Fibroblast of gingiva (primary cell): Measurements from ENCODE around the gene ARVCF.
A peak's percentile ranks its signal among the peaks of the same experiment; 100 is the strongest.

ENCODE experiments used
- DNase-seq: peaks from one replicate; pipeline ENCODE4 v3.0.0-alpha.2; 2011; ENCODE audit warnings: low read depth

The ARVCF gene

DNA sequence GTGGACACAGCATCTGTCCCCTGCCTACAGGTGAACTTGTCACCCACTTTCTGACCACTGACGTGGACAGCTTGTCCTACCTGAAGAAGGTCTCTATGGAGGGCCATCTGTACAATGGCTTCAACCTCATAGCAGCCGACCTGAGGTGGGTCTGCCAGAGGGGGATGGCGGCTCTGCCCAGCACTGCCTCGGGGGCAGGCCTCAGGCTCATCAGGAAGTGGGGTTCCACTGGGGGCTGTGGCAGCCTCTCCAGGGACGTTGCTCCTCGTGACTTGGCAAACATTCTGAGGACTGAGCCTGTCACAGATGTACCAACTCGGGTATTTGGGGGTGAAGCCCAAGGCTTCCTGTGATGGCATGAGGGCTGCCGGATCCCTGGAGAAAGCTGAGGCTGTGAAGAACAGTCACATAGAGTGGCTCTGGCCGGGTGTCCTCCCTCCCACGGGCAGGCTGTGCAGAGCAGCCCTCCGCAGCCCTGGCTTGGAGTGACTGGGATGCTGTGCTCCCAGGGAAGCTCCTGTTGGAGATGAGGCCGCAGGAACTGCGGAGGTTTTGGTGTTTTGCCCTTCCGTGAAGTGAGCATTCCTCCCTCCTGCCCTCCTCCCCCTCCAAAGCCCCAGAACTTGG, 36.9 kb upstream of the ARVCF start:
- no peak for DNase-seq

DNA sequence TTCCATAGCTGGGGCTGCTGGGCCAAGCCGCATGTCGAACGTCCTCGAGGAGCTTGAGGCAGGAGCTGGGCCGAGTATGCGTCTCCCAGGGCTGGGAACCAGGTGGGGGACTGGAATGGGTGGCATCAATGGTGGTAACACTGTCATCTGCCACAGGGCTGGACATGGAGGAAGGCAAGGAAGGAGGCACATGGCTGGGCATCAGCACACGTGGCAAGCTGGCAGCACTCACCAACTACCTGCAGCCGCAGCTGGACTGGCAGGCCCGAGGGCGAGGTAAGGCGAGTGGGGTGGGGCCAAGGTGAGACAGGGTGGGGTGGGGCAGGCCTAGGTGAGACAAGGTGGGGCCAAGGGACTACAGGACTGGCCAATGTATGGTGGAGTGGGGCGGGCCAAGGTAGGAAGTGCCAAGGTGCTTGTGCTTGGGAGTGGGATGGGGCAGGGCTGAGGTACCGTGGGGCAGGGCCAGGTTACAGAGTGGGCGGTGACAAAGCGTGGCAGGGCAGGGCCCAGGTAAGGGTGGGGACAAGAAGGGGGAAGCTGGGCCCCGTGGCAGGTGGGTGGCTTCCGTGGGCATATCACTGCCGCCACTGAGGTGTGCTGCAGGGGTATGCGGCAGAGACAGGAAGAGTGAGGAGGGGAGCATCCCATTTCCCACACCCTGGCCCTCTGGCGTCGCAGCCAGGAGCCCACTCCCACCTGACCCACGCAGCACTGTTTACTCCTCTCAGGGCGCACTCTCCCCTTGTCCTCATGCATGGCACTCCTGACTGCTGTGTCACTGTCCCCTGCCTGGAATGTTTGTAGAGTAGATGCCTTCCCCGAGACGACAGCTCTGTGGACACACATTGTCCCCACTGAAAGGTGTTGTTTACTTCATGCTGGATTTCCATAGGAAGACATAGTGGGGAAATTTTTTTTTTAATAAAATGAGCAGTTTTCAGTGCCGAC, 36.0 kb upstream of the ARVCF start:
- DNase-seq: no peak

DNA sequence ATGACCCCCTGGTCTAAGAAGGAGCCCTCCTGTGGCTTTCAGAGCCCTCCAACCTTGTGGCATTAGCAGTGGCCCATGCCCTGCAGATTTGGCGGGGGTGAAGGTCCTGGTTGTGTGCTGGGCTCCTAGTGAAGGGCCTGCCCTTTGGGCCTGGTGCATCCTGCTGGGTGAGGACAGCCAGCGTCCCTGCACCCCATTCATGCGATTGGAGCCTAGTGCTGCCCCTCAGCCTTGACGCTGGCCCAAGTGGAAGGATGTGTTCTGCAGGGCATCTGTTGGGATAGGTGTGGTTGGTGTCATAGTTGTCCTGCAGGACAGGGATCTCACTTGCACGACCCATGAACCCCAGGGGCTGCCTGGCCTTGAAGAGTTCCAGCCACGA, 35.3 kb upstream of the ARVCF start:
- no peak for DNase-seq

DNA sequence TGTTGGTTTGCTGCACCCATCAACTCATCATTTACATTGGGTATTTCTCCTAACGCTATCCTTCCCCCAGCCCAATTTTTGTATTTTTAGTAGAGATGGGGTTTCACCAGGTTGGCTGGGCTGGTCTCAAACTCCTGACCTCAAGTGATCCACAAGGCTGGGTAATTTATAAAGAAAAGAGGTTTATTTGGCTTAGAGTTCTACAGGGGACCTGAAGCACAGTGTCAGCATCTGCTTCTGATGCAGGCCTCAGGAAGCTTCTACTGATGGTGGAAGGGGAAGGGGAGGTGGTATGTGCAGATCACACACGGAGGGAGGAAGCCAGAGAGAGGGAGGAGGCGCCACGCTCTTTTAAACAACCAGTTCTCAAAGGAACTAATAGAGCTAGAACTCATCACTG, 30.1 kb upstream of the ARVCF start:
- DNase-seq: no peak

DNA sequence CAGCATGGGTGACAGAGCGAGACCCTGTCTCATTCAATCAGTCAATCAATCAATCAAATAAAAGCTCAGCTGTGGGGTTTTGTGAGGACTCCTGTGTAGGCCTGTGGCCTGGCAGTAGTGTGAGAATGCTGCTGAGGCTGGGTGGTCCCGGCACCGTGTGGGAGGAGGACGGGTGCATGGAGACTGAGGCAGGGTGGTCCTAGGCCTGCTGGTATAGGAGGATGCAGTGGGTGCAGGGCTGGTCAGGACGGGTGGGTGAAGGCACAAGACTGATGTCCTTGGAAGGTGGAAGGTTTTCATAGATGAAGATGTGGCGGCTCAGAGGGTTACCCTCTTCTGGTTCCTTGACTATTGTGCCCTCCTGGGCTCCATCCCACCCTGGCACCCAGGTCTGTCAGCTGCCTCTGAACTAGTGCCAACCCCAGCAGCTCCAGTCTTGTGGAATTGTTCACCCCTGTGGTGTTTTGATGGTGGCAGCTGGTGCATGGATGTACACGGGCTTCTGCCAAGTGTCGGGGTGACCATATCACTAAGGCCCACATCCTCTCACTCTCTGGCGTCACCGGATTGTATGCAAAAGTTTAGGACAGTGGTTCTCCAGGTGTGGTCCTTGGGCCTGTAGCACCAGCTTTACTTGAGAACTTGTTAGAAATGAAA, 28.0 kb upstream of the ARVCF start:
- no peak for DNase-seq

DNA sequence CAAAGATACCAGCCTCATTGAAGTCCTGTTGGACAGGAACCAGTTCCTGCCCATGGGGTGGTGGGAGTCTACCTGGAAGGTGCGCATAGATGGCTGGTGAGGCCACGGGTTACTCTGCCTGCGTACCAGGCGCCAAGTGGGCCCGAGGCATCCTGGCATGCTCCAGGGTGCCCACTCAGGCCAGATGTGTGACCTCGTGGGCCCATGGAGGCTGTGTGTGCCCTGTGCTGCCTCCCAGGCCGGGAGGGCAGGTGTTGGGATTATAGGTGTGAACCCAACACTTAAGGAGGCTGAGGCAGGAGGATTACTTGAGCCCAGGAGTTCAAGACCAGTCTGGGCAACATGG, 27.3 kb upstream of the ARVCF start:
- no peak for DNase-seq

DNA sequence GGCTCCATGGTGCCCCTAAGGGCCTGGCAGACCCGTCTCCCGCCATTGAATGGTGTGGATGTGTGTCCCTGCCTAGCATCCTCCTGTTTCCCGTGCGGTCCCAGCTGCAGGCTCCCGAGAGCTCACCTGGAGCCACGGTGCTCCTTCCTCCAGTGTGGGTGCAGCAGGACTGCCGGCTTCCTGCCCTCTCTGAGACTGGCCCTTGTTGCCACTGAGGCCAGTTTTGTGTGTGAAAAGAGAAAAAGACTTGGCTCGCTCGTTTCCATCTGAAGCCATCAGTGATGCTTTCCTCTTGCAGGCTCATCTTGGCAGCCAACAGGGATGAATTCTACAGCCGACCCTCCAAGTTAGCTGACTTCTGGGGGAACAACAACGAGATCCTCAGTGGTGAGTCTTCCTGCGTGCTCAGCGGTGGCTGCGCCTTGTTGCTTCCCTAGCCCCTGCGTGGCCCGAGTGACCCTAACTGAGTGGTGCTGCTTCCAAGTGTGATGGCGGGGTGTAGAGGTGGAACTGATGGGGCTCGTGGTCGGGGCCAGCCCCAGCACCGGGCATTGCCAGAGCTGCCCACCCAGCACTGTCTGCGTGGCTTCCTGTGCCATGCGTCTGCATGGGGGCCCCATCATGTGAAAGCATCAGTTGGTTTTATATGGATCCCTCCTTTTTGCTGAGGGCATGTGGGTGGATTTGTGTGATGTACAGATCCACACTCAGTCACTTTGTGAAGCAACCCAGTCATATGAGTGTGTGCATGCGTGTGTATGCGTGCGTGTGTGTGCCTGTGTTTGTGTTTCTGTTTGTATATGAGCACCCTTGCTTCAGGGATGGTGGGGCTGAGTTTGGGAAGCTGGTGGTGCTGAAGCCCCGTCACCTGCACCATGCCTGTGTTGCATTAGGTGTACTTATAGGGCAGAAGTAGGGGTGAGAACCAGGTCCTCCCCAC, 26.7 kb upstream of the ARVCF start:
- no peak for DNase-seq

DNA sequence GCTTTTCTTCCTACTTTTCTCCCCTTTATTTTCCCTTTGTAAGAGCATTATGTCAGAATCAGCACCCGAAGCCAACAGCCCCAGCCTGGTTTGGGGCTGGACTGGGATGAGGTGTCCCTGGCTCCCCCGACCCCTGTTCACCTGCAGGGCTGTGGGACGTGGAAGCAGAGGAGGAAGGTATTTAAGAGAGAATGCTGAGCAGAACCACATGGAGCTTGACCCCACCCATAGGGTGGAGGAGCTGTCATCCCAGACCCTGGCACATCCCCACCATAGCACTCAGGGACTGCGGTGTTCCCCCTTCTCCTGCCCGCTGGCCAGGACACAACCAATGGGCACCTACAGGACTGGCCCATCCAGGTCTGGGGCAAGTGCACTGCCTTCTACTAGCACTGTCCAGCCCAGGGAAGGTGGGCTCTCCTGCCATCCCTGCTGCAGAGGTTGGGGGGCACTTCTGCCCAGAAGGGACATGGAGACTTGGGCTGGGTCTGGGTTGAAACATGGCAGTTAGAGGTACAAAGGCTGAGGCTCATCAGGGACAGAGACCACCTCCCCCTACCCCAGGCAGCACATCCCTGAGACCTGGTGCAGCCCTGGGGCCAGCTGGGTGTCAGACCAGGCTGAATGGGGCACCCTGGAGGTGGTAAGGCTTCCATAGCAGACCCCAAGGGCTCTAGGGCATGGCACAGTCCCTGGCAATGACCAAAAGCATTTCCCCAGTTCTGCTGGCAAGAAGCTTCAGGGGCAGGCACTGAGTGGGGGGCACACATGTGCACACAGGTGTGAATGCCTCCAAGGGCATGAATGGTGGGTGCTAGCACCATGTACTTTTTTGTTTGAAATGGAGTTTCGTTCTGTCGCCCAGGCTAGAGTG, 23.9 kb upstream of the ARVCF start:
- DNase-seq: no peak

DNA sequence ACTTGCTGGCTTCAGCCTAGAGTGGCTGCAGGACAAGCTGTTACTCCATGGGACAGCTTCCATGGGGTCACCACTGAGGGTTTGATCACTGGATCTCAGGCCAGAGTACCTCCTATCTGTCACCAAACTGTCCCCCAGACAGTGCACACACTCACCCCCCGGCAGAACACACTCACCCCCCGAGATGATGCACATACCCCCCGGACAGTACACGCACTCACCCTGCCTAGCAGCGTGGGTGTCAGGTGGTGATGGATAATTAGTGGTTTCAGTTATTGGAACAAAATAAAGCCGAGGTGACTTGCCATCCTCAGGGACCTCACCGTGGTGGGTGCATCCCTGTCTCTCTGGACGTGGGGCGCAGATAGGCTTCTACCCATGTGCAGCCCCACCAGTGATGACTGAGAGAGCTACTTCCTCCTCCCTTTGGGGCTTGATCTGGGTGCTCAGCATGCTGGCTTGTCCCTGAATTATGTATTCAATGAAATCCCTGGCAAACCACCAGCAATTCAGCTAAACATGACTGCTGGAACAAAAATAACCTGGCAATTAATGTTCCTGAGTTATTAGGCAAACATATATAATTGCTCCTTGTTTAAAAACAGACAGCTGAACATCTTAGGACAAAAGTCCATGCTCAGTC, 23.2 kb upstream of the ARVCF start:
- DNase-seq: no peak

DNA sequence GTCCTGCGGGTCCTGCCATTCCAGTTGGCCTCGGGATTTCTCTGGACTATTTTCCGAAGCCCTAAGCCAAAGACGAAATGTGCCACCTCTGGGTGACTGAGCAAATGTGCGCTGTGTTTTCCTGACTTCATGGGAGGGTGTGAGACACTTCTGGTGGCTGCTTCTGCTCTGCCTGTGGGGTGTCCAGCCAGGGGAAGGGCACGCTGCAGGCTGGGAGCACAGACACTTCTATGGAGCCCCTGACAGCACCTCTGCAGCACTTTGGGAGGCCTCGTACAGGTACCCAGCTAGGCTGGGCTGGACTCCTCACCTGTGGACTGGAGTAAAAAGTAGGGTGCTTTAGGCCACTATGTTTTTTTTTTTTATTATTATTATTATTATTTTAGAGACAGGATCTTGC, 22.0 kb upstream of the ARVCF start:
- DNase-seq: no peak

DNA sequence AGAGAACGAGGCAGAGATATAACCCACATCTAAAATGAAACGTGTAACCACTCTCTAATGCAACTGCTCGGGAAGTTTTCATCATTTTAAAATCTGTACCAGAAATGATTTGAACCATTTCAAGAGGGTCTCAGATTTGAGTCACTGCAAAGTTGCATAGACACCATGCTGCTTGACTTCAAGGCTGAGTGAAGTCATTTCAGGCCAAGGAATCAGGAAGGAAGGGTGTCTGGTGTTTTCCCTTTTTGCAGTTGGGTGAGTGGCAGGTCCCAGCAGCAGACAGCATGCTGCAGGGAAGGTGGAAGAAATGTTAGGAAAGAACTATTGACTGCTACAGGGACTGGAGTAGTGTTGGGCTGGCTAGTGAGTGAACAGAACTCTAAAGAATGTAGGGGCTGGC, 20.8 kb upstream of the ARVCF start:
- no peak for DNase-seq

DNA sequence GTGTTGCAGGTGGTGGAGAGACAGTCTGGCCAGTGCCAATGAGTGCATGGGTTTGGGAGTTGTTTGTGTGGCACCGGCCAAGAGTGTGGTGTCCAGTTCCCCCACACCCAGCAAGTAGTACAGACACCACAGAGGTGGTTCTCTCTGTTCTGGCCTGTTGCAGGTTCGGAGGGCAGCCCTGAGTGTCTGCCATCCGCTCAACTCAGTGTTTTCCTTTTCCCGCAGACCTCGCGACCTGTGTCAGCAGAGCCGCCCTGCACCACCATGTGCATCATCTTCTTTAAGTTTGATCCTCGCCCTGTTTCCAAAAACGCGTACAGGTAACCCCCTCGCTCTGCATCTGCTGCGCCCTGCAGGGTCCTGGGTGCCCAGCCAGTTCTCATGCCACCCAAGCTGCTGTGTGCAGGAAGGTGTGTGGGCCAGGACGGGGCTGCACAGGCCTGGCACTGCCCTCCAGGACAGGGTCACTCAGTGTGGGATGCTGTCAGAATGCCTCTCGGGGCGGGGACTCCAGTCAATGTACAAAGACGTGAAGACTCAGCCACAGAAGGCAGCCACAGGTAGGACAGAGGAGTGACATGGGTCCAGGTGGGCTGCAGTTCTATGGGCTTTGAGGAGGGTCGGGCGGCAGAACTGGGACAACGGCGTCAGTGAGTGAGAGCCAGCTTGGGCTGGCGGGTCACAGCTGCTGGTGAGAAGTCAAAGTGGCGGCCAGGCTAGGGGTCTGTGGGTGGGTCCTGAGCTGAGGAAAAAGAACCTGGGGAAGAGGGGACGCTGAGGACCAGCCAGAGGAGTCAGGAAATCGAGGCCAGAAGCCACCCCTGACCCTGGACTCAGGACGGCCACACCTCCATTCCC, 20.1 kb upstream of the ARVCF start:
- no peak for DNase-seq

DNA sequence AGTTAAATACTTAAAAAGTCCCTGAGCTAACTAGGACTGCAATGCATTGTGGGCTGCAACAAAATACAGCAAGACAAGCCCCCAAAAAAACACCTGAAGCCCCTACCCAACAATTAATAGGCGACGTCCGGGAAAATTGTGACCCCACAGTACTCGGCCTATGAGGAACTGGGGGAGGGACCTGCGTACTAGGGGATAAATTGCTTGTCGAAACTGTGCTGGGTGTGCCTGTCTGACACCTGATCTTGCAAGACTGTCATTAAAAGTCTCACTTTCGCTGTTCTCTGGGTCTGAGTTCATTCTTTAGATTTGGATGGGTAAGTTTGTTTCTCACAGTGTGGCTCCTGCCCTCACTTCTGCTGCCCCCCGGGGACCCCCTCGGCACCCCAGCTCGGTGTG, 19.5 kb upstream of the ARVCF start:
- no peak for DNase-seq

DNA sequence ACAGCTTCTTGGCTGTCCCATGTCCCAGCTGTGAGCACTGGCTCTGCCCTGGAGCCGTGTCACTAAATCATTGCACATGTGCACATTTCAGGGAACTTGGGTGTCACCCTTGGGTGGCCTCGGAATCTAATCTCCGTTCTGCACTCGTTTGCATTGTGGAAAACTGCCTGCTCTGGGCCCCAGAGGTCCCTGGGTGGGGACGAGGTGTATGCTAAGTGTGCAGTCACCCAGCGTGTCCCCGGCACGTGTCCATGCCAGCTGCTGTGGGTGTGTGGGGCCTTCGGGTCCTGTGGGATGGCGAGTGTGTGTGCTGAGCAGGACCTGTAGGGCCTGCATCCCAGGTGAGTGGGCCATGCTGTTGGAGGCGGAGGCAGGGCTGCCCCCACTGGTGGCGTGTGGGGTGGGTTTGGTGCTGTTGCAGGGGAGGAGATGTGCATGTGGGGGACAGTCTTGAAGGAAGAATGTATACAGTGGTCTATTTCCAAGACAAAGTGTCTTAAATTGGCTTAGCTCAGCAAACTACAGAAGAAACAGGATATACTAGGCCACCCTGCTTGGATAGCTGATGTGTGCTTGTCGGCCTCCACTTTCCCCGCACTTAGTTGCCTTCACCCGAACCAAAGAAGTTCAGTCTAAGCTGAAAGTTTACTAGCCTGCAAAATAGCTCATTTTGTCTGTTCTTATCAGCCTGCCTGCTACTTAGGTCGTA, 18.9 kb upstream of the ARVCF start:
- no peak for DNase-seq

DNA sequence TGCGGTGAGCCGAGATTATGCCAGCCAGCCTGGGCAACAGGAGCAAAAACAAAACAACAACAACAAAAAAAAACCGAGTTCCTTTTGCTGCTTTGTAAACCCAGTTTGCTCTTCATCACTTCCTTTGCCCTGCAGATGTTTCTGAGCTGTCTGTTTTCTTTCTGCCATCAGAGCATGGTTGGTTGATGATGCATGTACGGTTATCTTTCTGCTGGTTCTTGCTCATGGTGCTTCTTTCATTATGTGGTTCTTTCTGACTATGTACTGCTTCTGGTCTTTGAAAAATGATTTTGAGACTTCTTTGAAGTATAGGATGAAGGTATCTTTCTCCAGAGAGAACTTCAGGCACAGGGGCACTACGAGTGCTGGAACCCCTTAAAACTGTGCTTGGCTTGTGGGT, 17.5 kb upstream of the ARVCF start:
- no peak for DNase-seq

DNA sequence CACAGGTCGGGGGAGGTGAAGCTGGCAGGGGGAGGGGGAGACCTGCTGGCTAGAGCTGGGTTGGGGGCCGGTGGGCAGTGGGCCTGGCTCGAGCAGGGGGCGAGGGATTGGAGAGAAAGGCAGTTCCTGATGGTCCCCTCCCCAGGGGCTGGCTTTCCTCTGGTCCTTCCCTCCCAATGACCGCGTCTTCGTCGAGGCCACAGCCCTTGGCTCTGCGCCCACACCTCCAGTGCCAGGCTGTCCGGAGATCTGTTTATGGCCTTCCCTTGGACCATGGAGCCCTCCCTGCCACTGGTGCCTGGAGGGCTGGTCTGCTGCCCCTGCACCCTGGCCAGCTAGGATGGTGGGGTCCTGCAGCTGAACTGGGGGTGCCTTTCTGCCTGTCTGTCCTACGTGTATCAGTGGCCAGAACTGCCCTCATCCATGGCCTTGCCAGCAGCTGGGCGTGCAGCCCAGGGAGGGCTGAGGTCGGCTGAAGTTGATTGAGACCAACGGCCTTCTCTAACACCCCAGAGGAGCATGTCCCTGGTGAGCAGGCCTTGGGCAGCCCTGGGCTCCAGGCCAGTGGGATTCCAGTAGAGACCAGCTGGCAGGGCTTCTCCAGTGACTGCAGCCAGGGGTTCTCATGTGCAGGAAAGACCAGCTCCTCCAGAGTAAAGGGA, 16.6 kb upstream of the ARVCF start:
- DNase-seq: peak; percentile 71

DNA sequence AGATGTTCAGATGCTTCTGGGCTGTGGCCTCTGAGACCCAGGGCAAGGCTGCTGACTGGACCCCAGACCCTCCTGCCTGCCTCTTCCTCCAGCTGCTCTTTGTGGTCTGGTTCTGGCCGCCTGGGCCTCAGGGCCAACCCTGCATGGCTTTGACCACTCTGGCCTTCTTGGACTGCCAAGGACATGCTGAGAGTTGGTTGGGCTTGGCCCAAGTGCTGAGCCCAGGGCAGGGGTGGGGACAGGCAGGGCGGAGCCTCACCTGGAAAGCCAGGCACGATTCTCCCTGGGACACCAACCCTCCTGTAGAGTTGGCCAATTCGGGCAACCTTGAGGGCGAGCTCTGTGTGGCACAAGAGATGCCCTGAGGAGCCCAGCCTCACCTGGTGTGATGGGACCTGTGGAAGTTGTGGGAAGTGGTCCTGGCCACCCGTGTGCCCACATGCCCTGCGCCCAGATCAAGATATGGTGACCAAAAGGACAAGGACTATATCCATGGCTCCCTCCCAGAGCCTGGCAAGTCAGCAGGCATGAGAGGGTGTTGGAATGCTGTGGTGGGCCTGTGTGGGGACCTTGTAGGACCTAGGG, 15.9 kb upstream of the ARVCF start:
- DNase-seq: no peak
